Dedifferentiated amniotic fluid mesenchymal stem cell (primary cell): ENCODE results near the gene TRIO.
A peak's percentile ranks its signal among the peaks of the same experiment; 100 is the strongest.

Source experiments
- DNase-seq: peaks from one replicate; pipeline ENCODE4 v3.0.0-alpha.2; 2016; ENCODE audit errors: extremely low spot score

TRIO gene

DNA sequence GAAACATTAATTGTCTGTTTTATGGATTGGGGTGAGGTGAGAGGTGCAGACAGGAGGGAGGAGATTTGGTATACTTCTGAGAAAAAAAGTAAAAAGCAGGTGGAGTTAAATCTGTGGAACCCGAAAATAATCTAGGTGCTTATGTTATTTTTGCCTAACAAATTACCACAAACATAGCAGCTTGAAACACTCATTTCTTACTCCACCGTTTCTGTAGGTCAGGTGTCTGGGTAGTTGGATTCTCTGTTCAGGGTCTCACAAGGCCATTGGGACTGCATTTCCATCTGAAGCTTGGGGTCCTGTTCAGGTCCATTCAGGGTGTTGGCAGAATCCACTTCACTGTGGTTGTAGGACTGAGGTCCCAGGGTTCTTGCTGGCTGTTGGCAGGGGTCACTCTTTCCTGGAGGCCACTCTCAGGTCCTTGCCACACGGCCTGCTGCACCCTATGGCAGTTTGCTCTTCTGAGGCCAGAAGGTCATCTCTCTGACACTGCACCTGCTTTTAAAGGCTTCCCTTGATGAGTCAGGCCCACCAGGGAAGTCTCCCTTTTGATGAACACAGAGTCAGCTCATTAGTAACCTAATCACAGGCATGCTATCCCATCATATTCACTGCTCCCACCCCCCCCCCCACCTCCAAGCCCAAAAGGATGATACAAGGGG lies 82.2 kb downstream of the TRIO start:
- DNase-seq: no peak

DNA sequence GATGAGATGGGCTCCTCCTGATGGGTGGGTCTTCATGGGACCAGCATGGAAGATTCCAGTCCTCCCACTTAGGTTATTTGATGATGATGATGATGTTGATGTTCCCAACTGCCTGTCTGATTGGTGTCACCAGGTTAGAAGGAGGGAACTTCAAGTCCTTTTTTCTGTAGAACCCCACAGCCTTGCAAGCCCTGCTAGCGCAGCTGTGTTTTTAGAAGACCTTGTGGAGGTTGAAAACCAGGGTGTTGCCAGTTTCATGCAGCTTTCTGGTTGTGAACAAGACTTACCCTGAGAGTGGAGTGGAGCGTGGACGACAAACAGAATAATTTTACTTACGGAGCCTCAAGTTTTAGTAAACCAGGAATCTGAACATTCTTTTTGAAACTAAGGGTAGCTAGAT lies 83.0 kb downstream of the TRIO start:
- no peak for DNase-seq

DNA sequence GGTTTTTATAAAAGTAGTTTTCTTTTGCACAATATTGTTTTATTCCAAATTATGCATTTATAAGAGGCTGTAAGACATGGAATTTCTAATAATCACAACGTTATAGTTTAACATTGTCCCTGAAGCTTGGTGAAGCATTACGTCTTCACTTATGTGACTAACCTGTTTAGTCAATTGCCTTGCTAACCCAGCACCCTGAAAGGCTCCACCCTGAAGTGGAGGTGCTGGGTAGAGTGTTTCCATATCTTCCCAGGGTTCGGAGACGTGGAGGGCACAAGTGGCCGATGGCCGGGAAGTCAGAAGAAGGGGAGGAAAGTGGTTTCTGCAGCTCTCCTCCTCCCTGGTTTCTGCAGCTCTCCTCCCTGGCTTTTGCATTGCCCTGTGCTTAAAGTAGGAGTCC lies 83.4 kb downstream of the TRIO start:
- no peak for DNase-seq

DNA sequence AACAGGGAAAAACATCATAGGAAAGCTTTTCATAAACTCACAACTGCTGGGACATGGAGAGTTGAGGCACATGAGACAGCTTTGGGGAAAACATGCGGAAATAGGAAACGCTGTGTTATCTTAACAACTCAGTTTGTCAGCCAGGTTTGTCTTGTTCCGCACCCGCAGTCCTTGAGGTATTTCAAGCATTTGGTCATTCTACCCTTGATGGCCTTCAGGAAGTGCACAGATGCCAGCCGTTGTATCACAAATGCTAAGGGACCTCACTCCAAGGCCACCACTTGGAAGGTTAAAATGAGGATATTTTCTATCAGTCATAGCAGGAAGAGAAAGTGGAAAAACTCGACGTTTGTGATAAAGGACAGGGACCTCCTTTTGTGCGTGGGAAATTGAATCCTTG lies 83.8 kb downstream of the TRIO start:
- no peak for DNase-seq

- no peak for DNase-seq
Measured at GRCh38 chr5:14227513-14227912, 84.4 kb downstream of the TRIO start.

GRCh38 chr5:14228219-14228618 lies 85.1 kb downstream of the TRIO start:
- DNase-seq: no peak

DNA sequence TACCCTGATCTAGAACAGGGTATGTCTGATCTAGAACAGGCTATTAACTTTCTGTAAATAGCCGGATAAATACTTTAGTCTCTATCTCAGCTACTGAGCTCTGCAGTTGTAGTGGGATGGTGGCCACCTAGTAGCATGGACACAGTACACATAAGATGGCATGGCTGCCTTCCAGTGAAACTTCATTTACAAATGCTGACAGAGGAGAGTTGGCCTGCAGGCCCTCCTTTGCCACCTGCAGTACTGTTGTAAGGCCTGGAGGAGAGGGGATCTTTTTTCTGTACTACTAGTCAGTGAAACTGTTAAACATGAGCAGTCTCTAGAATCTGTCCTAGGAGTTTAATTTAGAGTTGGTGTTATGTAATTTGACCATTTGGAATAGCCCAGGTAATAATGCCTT lies 86.0 kb downstream of the TRIO start:
- no peak for DNase-seq

DNA sequence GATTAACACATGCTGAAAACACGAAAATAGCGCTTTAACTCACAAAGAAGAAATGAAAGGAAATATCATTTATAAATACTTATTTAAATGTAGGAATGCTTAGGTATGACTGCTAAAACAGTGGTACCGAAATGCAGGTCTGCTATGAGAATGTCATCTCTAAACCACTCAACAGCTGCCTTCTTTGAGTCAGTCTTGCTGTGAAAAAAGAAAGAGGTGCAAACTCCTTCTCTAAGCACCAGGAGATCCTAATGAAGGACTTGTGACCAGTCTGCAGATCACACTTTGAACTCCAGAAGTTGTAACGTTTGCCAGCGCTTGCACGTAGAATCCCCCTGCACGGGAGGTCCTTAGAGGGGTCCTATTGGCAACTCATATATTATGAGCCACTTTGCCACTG lies 86.6 kb downstream of the TRIO start:
- DNase-seq: no peak

DNA sequence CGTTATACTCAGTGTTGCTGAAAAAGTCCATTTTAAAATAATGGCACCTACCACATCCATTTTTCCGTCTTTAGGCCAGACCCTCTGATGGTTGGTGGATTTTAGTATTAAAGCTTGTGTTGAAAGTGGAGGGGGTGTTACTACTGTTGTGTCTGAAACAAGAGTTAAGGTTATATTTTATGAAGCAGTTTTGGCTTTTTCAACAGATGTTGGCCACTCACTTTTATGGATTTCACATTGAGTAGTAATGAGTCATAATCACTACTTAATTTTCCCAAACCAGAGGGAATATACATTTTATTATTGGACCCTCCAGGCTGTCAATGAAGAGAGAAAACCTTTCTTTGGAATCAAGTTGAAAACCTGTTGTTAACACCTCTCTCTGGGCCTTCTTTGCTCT lies 88.0 kb downstream of the TRIO start:
- DNase-seq: no peak

- no peak for DNase-seq
Measured at GRCh38 chr5:14231890-14232289, 88.7 kb downstream of the TRIO start.

- DNase-seq: no peak
Measured at GRCh38 chr5:14234204-14234603, 91.1 kb downstream of the TRIO start.

DNA sequence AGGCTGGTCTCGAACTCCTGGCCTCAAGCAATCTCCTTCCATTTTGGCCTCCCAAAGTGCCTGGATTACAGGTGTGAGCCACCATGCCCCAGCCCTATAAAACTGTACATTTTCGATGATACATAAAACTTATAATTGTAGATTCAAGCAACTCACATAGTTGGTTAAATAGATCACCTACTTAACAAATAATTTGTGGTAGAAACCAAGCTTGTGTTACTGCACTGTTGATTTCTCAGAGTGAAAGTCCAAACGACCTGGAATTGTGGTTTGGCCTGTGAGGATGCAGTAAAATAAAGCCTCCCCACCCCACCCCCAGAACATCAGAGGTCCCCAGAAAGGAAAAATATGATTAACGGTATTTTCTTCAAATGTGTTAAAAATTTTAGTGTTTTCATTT lies 92.7 kb downstream of the TRIO start:
- no peak for DNase-seq

- DNase-seq: no peak
Measured at GRCh38 chr5:14236757-14237156, 93.6 kb downstream of the TRIO start.

DNA sequence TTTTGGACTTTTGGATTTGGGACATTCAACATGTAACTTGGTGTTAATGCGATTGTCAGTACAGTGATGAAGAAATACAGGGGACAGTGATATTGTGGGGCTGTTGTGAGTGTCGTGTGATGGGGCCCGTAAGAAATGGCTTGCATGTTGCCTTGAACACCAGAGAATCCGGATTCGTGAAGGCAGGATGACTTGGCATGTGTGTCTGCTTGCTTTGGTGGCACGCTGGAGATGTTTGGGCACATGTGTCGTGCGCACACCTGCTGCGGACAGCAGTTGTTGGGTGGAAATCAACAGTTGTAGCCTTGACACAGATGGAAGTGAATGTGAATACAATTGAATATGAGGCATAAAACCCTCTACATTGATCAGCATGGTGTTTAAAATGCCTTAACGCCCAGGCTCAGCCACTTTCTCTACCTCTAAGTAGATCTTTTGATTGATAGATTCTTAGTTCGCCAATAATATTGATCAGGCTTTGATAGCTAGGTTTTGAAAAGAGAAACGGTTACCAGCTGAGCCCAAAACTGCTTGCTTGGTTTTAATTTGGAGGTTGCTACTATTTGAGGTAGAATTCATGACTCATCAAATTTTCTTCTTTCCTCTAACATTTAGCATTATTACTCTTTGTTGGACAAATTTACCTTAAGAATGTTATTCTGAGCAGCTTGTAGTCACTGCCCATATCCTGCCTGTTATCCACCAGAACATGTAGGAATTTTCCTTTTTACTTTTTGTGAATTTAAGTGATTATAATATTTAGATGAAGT lies 94.4 kb downstream of the TRIO start:
- DNase-seq: no peak

DNA sequence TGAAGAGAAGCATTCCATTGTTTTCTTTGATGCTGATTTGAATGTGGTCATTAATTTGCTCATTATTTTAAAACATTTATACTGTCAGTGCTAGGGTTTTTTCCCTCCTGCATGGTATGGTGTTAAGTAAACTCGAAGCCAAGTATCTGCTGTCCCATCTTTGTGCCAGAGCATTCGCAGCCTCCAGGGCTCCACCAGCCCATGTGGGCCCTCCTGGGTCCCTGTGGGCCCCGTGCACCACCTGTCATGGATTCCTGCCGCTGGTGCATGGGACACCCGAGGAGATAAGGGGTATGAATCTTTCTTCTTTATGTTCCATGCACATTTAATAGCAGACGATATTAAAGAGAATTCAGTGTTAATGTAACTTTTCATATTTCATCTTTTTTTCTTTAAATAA lies 95.1 kb downstream of the TRIO start:
- no peak for DNase-seq

DNA sequence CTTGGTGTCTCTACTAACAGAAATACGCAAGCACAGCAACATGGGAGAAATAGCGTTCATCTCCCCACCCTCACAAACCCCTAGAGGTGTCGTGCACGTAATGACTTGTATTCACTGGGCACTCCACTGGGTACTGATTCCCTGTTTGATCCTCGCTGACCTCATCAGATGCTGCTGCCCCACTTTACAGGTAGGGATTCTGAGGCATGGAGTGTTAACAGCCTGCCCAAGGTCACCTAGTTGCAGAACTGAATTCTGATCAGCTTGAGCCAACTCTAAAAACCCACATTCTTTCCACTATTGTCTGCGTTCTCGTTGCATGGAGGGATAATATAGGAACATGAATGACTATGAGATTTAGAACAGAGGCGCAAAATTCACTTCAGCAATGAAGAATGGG lies 96.3 kb downstream of the TRIO start:
- no peak for DNase-seq

- no peak for DNase-seq
Measured at GRCh38 chr5:14239951-14240350, 96.8 kb downstream of the TRIO start.

GRCh38 chr5:14240359-14240758 lies 97.2 kb downstream of the TRIO start:
- DNase-seq: peak; percentile 73

DNA sequence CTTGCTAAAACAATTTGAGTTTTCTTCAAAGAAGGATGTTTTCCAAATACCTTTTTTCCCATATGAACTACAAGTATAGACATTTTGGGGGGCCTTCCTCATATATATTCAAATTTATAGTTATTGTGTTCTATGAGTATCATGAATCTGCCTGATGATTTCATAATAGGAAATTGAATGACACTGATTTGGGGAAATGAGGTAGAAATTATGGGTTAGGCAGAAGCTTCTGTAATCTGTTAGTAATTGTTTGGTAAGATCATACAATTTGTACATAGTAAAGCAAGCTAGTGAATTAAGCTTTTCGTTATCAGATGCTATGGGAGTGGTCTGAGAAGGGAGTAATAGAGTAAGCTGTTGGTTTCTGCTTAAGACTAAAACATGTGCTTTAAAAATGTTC lies 98.0 kb downstream of the TRIO start:
- no peak for DNase-seq

DNA sequence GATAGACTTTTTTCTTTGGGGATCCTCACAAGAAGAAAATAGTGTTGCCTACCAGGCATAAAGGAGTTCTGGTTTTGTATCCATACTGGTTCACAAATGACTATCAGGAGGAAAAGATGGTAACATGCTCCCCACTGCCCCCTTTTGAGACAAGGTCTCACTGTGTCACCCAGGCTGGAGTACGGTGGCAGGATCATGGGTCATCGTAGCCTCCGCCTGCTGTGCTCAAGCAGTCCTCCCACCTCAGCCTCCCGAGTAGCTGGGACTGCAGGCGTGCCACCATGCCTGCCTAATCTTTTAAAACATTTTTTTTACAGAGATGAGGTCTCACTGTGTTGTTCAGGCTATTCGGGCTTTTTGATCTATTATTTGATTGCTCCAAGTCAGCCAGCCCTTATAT lies 99.3 kb downstream of the TRIO start:
- DNase-seq: no peak

DNA sequence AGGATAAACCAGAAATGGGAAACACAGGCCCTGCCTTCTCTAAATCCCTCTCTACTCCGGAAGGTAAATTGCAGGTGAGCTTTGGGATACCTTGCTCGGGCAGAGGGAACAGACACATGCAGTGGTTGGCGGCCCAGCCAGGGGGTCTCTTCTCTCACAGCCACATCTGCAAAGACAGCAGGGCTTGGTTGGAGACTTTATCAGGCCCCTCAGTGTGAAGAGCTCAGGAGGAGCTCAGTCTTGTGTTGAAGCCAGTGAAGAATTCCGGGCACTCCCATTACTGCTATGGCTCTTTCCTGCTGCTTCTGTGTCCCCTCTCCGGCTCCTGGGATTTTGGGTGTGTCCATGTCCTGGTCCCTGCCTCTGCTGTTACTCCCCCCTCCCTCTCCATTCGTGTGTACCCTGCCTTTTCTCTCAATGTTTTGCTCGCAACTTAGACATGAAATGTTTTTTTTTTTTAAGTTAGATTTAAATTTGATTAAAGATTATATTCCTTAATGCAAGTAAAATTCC lies 99.8 kb downstream of the TRIO start:
- DNase-seq: no peak

- no peak for DNase-seq
Measured at GRCh38 chr5:14243766-14244165, 100.6 kb downstream of the TRIO start.

- no peak for DNase-seq
Measured at GRCh38 chr5:14244721-14245120, 101.6 kb downstream of the TRIO start.
